Amniotic epithelial cell (primary cell): ENCODE measurements around the gene NDUFA12.

ENCODE experiments used
- DNase-seq: peaks from one replicate; pipeline ENCODE4 v3.0.0-alpha.2; 2010; ENCODE audit warnings: low read depth

The NDUFA12 gene

GRCh38 chr12:94980577-94980976 lies 22.9 kb downstream of the NDUFA12 start:
- DNase-seq: peak; percentile 65

- DNase-seq: no peak
Observed at GRCh38 chr12:94979941-94980340, 23.6 kb downstream of the NDUFA12 start.

GRCh38 chr12:94977766-94978468 lies 25.6 kb downstream of the NDUFA12 start:
- no peak for DNase-seq

- DNase-seq: peak; percentile 100
Observed at GRCh38 chr12:94973221-94973620, 30.3 kb downstream of the NDUFA12 start.

DNA sequence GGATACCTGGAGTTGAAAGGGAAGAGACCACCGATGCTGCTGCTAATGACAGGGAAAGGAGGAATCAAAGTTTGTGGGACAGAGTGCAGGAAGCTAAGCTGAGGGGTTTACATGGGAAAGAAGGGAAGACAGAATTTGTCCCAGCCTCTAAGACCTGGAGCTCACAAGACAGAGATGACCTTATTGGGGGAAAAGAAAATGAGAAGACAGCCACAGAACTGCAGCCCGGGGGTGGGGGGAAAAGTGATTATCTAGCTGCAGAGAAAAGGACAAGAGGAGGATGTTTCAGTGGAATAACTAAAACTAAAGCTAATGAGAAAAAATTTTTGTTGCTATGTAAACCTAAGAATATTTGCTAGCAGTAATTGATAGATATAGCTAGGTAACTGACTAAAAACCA lies 30.7 kb downstream of the NDUFA12 start:
- DNase-seq: no peak

DNA sequence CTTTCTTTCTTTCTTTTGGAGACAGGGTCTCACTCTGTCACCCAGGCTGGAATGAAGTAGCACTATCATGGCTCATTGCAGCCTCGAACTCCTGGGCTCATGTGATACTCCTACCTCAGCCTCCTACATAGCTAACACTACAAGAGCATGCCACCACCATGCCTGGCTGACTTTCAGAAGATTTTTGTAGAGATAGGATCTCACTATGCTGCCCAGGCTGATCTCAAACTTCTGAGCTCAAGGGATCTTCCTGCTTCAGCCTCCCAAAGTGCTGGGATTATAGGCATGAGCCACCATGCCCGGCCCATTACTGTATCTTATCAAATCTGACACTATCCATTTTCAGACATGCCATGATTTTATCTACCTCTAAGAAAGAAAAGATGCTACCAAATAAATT lies 31.6 kb downstream of the NDUFA12 start:
- no peak for DNase-seq

GRCh38 chr12:94970560-94970959 lies 32.9 kb downstream of the NDUFA12 start:
- no peak for DNase-seq

- no peak for DNase-seq
Observed at GRCh38 chr12:94969424-94969823, 34.1 kb downstream of the NDUFA12 start.

DNA sequence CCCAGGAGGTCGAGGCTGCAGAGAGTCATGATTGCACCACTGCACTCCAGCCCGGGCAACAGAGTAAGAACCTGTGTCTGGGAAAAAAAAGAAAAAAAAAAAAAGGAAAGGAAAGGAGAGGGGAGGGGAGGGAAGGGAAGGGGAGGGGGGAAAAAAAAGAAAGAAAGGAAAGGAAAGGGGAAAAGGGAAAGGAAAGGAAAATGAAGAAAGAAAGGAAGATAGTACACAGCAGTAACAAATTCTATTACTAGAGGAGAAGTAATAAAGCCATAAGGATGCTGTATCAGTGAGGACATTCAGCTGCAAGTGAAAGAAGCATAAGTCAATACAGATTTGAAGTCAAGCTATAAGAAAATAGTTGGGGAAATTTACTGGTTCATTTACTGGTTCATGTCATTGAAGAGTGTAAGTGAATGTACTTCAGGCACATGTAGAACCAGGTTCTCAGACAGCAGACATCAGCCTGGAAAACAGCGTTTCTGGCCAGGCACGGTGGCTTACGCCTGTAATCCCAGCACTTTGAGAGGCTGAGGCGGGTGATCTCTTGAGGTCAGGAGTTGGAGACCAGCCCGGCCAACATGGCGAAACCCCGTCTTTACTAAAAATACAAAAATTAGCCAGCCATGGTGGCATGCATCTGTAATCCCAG lies 37.4 kb downstream of the NDUFA12 start:
- DNase-seq: no peak

DNA sequence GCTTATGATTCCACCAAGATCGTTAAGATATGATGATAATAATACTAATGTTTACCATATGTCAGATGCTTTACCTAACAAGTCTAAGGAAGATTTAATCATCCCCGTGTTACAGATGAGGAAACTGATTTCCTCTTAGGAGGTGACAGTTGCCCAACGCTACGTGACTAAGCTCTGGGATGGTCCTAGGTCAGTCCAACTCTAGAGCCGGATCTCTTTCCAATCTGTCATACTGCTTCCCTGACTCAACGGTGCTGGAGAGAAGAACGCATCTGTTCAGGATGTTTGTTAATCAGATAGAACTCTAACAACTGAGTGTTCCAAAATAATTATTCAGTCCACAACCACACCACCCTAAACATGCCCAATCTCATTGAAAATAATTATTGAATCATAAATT lies 39.8 kb downstream of the NDUFA12 start:
- DNase-seq: no peak

DNA sequence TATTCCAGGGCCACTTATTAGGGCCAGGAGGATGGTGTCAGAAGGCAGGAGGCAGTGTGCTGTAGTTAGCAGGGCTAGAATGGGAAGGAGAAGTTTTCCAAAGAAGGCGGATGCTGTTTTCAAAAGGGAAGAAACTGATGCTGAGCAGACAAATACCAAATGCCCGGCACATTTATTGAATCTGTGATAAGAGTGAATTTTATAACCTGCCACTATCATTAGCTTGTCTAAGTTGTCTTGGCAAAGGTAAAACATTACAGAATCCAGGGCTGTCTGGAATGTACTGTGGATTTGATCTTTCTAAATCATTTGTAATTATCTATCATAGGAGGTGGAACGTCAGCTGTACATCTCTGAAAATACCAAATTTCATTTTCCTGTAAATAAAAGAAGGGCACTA lies 40.8 kb downstream of the NDUFA12 start:
- no peak for DNase-seq

GRCh38 chr12:94961911-94962310 lies 41.6 kb downstream of the NDUFA12 start:
- DNase-seq: no peak

GRCh38 chr12:94961256-94961824 lies 42.2 kb downstream of the NDUFA12 start:
- DNase-seq: no peak

DNA sequence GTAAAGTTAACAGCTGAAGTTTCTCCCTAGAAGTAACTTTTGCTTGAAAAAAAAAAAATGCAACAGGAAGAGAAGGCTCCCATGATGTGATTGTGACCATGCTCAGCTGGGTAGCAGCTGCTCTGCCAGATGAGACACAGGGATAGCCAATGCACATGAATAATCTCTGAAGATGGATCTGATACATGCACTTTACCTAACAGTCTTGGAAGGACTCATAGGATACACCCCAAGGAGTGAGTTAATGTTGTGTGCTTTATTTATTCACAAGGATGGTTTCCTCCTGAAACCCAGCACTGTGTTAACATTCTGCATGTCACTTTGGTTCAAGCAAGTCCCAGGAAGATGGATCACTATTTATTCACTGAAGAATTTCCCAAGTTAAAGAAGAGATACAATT lies 46.5 kb downstream of the NDUFA12 start:
- DNase-seq: no peak

GRCh38 chr12:94954948-94955592 lies 48.4 kb downstream of the NDUFA12 start:
- no peak for DNase-seq

DNA sequence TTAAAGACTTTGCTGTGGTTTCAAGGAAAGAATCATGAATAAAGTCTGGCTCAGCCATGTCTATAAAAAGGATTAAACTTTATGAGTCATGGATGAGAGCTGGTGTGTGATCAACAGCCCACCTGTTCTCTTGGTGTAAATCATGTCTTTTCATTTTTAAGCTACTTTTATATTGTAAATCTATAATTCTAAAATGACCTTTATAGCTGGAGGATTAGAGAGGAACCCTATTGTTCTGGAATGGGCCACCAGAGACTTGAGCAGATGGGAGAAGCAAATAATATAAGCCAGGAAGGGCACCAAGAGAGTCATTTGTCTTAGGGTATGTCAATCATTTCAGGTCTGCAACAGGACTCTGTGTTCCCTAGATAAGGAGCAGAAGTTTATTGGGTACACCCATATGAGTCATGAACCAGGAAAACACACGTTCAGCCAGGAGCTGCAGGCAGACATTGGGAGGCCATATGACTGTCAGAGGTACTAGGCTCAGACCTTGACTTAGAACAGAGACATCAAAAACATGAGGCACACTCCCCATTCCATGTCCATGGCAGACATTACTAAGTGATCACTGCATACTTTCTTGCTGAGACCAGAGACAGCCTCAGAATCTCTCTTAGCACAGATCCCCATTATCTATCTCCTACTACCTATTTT lies 49.3 kb downstream of the NDUFA12 start:
- DNase-seq: peak; percentile 96

- DNase-seq: no peak
Observed at GRCh38 chr12:94952325-94952724, 51.2 kb downstream of the NDUFA12 start.

GRCh38 chr12:94951071-94951934 lies 52.2 kb downstream of the NDUFA12 start:
- no peak for DNase-seq

- DNase-seq: no peak
Observed at GRCh38 chr12:94948232-94948810, 55.2 kb downstream of the NDUFA12 start.

- no peak for DNase-seq
Observed at GRCh38 chr12:94942663-94943062, 60.8 kb downstream of the NDUFA12 start.

DNA sequence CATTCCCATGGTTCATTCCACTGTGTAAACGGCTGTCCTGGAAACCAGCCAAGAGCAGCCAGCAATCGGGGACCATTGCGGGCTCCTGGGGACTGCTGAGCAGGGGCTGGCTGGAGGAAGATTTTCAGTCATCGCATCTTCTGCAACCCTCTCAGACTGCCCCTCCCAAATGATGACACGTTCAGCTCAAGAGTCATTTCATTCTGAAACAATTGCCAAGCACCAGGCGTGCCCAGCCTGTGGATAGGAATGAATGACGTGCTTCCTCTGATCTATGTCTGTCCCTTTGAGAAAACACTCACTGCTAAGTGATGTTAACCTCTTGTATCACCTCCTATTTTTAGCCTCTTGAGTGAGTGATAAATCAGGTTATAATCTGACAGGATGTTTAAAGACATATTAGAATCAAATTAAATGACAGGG lies 62.0 kb downstream of the NDUFA12 start:
- DNase-seq: peak; percentile 82
